ENCODE data around the gene XYLT1.

XYLT1 gene

GRCh38 chr16:17215306-17215705 lies 255.5 kb downstream of the XYLT1 start:
- DNase-seq = no peak

DNA sequence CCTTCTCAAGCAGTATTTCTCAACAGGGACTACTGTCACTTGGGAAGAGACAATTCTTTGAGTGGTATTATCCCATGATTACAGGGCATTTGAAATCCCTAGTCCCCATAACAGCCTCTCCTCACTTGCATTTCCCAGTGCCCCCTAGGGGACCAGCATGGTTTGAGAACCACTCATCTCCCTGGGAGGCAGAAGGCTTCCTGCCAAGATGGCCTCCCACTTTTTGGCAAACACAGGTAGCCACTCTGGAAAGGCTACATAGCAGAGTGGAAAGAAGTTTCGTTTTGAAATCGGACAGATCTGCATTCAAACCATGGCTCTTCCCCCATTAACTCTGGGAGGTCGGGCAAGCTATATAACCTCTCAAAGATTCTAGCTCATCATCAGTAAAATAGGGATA lies 256.8 kb downstream of the XYLT1 start:
- no peak for DNase-seq

GRCh38 chr16:17213025-17213424 lies 257.7 kb downstream of the XYLT1 start:
- DNase-seq = no peak

DNA sequence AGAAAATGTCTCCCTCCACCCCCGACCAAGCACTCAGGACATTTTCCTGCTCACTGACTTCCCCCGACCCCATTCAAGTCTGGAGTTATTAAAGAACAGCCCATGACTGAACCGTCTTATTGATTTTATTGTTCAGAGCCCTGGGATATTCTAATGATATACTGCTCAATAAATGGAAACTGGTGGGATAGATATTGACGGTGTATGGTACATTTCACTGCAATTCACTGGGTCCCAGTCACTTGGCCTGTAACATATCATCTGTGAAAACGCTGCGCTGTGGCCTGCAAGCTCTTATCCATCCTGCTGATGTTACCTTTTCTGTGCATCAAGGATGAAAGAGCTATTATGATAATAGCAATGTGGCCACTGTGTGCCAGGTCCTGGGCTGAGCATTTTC lies 258.2 kb downstream of the XYLT1 start:
- no peak for DNase-seq

GRCh38 chr16:17211797-17212196 lies 259.0 kb downstream of the XYLT1 start:
- DNase-seq = peak; percentile 28

DNA sequence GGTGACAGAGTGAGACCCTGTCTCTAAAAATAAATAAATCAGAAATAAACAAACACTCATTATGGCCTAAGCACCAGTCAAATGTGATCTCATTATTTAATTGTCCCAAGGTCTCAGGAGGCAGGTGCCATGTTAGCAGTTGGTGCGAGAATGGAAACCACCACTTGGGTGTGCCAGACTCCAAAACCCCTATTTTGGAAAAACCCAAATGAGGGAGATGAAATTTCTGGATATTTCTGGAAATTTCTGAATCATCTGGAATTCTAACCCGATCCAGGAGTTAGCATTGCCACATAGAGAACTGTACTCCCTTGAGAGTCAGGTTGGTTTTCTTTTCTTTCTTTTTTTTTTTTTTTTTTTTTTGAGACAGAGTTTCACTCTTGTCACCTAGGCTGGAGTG lies 264.0 kb downstream of the XYLT1 start:
- no peak for DNase-seq

- no peak for DNase-seq
Observed at GRCh38 chr16:17205279-17206211, 265.2 kb downstream of the XYLT1 start.

DNA sequence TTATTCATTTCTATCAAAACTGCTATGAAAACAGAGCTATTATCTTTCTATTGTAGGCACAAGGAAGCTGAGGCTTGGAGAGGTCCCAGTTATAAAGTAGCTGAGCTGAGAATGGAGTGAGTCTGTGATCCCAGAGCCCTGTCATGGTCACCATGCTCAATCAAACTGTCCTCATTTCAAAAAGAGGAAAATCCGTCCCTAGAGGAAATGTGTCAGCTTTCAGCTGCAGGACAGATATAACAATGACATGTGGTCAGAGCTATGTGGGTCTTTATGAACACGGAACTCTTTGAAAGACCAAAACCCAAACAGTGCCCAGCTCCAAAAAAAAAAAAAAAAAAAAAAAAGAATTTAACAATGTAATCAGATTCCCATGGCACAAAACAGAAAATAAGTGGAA lies 266.1 kb downstream of the XYLT1 start:
- no peak for DNase-seq

GRCh38 chr16:17204206-17204605 lies 266.6 kb downstream of the XYLT1 start:
- no peak for DNase-seq

DNA sequence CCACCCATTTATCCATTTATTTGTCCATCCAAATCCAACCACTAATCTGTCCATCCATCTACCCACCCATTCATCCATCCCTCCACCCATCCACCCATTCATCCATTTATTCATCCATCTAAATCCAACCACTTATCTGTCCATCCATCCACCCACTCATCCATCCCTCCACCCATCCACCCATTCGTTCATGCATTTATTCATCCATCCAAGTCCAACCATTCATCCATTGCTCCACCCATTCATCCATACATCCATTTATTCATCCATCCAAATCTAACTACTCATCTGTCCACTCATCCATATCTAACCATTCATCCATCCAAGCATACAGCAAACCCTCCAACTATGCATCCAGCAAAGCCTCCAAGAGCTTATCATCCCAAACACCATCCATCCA lies 267.3 kb downstream of the XYLT1 start:
- no peak for DNase-seq

GRCh38 chr16:17199135-17199534 lies 271.6 kb downstream of the XYLT1 start:
- DNase-seq = no peak

DNA sequence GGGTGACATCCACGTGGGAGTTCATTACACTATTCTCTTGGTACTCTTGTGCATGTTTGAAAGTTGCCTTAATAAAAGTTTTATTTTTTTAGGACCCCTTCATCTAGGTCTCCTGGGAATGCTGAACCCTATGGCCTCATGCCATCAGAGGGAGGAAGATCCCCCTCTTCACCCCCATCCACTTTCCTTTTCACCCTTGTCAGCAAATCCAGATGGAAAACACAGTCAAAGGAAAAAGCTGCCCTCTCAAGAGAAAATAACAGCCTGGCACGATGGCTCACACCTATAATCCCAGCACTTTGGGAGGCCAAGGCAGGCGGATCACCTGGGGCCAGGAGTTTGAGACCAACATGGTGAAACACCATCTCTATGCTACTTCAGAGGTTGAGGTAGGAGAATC lies 274.2 kb downstream of the XYLT1 start:
- DNase-seq = no peak

- DNase-seq = peak; percentile 54
Observed at GRCh38 chr16:17194190-17194780, 276.5 kb downstream of the XYLT1 start.

- DNase-seq = no peak
Observed at GRCh38 chr16:17193566-17194100, 277.1 kb downstream of the XYLT1 start.

- no peak for DNase-seq
Observed at GRCh38 chr16:17184026-17184425, 286.7 kb downstream of the XYLT1 start.

DNA sequence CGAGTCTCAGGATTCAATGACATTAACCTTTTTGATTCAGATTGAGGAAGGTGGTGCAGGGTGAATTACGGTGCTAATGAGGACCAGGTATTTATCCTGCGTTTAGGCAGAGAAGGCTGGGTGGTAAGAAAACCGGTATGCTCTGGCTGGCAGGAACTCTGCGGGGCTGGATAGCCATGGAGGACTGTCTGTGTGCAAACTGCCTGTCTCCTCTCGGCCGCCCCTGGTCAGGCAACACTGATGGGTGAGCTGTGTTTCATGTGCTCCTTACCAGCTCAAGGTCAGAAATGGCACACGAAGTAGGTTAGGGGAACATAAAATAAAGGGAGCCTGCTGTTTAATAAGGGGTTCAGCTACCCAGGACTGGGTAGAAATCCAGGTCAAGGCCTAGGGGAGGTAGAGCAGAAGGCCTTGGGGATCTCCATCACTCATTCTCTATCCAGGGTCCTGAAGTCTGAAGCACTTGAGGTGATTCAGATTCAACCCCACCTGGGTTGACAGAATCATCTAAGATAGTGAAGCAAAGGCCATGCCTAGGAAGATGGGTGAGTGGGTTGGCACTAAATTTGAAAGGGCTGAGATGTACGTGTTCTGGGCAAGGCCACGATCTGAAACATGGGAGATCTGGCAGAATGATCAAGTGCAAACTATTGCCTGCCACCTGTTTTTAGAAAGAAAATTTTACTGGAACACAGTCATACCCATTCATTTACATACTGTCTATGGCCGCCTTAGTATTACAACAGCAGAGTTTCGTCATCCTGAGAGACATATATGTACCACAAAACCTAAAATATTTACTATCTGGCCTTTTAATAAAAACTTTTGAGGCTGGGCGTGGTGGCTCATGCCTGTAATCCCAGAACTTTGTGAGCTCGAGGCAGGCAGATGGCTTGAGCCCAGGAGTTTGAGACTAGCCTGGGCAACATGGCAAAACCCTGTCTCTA lies 292.5 kb downstream of the XYLT1 start:
- DNase-seq = no peak

DNA sequence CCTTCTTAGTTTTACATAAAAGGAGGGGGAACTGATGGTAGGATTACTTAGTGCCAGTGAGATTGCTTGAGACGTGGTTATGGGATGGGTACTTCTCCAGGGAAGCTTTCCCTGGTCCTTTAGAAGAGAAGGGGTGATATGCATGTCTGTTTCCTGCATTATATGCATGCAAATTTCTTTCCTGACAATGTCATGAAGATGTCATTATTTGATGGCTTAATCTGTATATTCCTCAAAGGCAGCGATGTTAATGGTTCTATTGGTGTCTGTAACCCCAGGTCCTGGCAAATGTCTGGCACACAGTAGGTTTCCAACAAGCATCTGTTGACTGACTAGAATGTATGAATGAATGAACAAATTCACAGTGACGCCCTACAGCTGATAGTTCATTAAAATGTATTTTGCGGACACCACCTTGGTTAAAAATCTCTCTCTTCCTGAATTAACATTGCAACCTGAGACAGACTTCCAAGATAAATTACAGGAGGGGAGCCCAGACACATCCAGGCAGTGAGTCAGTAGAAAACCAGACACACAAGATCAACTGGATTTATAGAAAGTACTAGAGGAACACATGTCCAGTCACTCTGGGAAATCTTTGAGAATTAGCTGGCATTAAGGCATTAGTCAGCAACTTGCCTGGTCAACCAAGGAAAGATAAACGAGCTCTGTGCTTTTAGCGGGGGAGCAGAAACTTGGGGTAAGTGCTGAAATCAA lies 293.4 kb downstream of the XYLT1 start:
- DNase-seq = no peak

- no peak for DNase-seq
Observed at GRCh38 chr16:17176199-17176598, 294.6 kb downstream of the XYLT1 start.

DNA sequence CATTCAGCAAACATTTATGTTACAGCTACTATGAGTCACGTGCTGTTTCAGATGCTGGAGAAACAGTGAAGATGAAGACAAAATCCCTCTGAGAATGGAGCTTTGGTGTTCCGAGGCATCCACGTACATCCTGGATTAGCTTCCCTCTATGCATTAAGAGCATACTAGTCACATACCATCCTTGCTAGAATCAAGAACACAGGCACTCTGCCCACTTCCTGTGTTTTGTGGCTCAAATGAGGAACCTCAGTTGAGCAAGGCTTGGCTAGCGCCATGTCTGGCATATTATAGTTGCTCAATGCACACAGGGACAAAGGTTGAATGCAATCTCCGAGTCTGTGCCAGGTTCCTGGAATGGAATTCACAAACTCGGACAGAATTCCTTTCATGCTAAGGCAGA lies 297.5 kb downstream of the XYLT1 start:
- DNase-seq = no peak

- no peak for DNase-seq
Observed at GRCh38 chr16:17171250-17172143, 299.3 kb downstream of the XYLT1 start.

DNA sequence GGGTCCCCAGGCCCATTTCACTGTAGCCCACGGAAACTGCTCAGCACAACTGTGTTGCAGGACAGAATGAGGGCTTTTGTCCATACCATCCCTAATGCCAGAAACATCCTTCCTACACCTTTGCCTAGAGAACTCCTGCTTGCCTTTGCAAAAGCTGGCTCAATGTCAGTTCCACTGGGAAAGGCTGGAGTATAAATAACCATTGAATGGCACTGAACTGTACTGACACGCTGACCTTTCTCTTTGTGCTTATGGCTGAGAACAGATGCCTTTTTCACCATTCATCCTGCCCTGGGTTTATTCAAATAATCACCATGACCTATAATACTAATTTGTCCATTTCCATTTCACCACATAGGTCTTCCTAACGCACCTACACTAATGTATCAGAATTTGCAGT lies 300.3 kb downstream of the XYLT1 start:
- no peak for DNase-seq
